ENCODE measurements around the gene MYL6B. TPM values are rescaled to one million over a fixed set of nuclear protein-coding genes. Genes with fewer than 3 reads are reported as not detected.

The MYL6B gene
- total and polyA plus RNA-seq, 2 of the 4 experiments (the other 2 are of a cell fraction), result 78.3 to 112 TPM

DNA sequence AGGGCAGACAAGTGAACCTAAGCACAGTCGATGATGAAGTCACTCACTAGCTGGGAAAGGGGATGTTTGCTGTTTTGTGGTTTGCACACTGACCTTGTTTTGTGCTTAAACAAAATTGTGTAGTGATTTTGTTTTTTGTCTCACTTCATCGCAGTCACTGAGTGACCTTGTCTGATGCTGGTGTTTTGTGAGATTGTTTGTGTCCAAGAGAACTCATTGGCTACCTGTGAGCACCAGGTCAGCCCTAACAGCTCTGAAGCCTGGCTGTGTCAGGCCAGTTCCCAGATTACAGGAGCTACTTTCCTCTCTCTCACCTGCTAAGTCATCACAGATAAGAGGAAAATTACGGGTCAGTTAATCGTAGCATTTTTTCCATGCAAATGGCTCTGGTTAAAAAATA lies 28.3 kb upstream of the MYL6B start:
- H2BK5ac ChIP-seq (ENCODE audit: low read depth, low read length, poor library complexity, severe bottlenecking), result no peak overlapping the region
- H2BK20ac ChIP-seq (ENCODE audit: low read depth, low read length), result no peak overlapping the region
- H3K9me3 ChIP-seq (ENCODE audit: control insufficient read depth, insufficient read depth, low read length), result no peaks in the 10 kb centered on the region
- no peaks in the 10 kb centered on the region for H3K27me3 ChIP-seq (ENCODE audit: control insufficient read depth, insufficient read depth, low read length)
- no peak overlapping the region for H3K56ac ChIP-seq (ENCODE audit: extremely low read depth, insufficient read depth, low read length)
- H3K4me1 ChIP-seq (ENCODE audit: control insufficient read depth, insufficient read depth, low read length), result peaks cover 7% of the 10 kb centered on the region; the same call in 1 of the 2 replicates
- no peak overlapping the region for H3K14ac ChIP-seq (replicated peaks; ENCODE audit: low read depth, low read length)
- H4K5ac ChIP-seq (ENCODE audit: low read depth, low read length), result no peak overlapping the region
- H3K9me1 ChIP-seq (ENCODE audit: insufficient read depth, low read length), result no peaks in the 10 kb centered on the region
- no peak overlapping the region for H4K8ac ChIP-seq (ENCODE audit: low read depth in 2 of 2, low read length in 2 of 2)
- peaks cover 13% of the 10 kb centered on the region for H3K36me3 ChIP-seq (ENCODE audit: control insufficient read depth, insufficient read depth, low read length)
- no peak overlapping the region for H2AK5ac ChIP-seq (ENCODE audit: low read depth, low read length)
- in situ Hi-C loops (cut with MboI; ENCODE audit: low sequenced_read_pairs), result no loop called here
- no peak overlapping the region for H2BK120ac ChIP-seq (ENCODE audit: low read depth, low read length)
- dilution Hi-C loops (cut with HindIII; ENCODE audit: low sequenced_read_pairs, unreplicated experiment), result no loop called here
- H3K4ac ChIP-seq (ENCODE audit: low read depth, low read length), result no peak overlapping the region
- H4K20me1 ChIP-seq (ENCODE audit: insufficient read depth, low read length), result no peaks in the 10 kb centered on the region
- no peak overlapping the region for H3K27ac ChIP-seq (ENCODE audit: insufficient read depth, low read length)
- no peak overlapping the region for H3K18ac ChIP-seq (ENCODE audit: low read depth, low read length)
- peaks cover 20 to 71% of the 10 kb centered on the region in 2 experiments for H3K79me1 ChIP-seq (ENCODE audit: low read depth in 1 of 2, low read length in 2 of 2)
- H2AK9ac ChIP-seq (replicated peaks; ENCODE audit: low read depth, low read length, poor library complexity), result no peak overlapping the region
- no peak overlapping the region for H3K23ac ChIP-seq (ENCODE audit: low read depth, low read length)
- ATAC-seq (ENCODE audit: low read depth) (no peak), DNase-seq (no peak)
- WGBS, 2 experiments (ENCODE audit: extremely low coverage in 2 of 2, insufficient read length in 1 of 2), result no CpG with 5 or more reads among the region's 4 CpGs
- ChIA-PET CTCF (interaction anchor here (1.4 kb wide), 1 partner anchor 65 kb away, joined by 5 read pairs; the partner anchor contains the start of gene SMARCC2), POLR2A (ENCODE audit: unreplicated experiment) (no interaction called here)
- no peak overlapping the region for H2BK15ac ChIP-seq (ENCODE audit: low read depth, low read length)
- no peak overlapping the region for H3K4me2 ChIP-seq (ENCODE audit: low read depth, low read length)
- no peak for TF ChIP-seq MAZ (IDR thresholded peaks at IDR 0.05; ENCODE audit: borderline replicate concordance, low read depth, low read length)
- TF ChIP-seq RFX5 (IDR thresholded peaks at IDR 0.05; ENCODE audit: low read depth, low read length), result no peak
- TF ChIP-seq CEBPB (IDR thresholded peaks at IDR 0.05; ENCODE audit: low read depth, low read length), result no peak
- TF ChIP-seq NFE2L2 (IDR thresholded peaks at IDR 0.05; ENCODE audit: low read depth, low read length), result no peak
- TF ChIP-seq RAD21 (IDR thresholded peaks at IDR 0.05; ENCODE audit: low read length), result no peak
- no peak for TF ChIP-seq CHD1 (IDR thresholded peaks at IDR 0.05; ENCODE audit: low read depth, low read length)
- no peak for TF ChIP-seq USF2 (IDR thresholded peaks at IDR 0.05; ENCODE audit: low read depth, low read length)
- TF ChIP-seq FOS (IDR thresholded peaks at IDR 0.05; ENCODE audit: low read depth, low read length), result no peak
- H4K91ac ChIP-seq (ENCODE audit: insufficient read depth, low read depth, low read length), result no peak overlapping the region
- no peak overlapping the region for H3K9ac ChIP-seq (ENCODE audit: low read depth, low read length)
- no peak overlapping the region for H2AFZ ChIP-seq (replicated peaks; ENCODE audit: low read length, poor library complexity)
- no TSS peak for BruUV-seq (replicated peaks)
- intact Hi-C loops (cut with micrococcal nuclease), result no loop called here
- H3K4me3 ChIP-seq (ENCODE audit: insufficient read depth, low read depth, low read length), result no peak overlapping the region

Measured in IMR-90 (cell line).